HepG2 (cell line): ENCODE data around the gene HRC. TPM values are rescaled to one million over a fixed set of nuclear protein-coding genes. Genes with fewer than 3 reads are reported as not detected.

Experiments used
- ATAC-seq: fragments of 200-7000 bp; cut with Tn5 transposase; 3 replicates; pipeline ENCODE4 v1.9.1; 2020; ENCODE audit warnings: mild to moderate bottlenecking, moderate library complexity
- BruUV-seq: library from RNA; stranded (reverse); fragments of 400-500 nt; replicated peaks from 2 replicates; lab custom pipeline; 2021; lab: Mats Ljungman, UMichigan
- CTCF ChIA-PET: fragments of 300-600 bp; formaldehyde crosslinking; extraction: SDS; loops from one replicate; lab custom pipeline; 2021; ENCODE audit warnings: low total read pairs, inconsistent platforms, low intra/inter-chr PET ratio; lab: Yijun Ruan, JAX
- POLR2A ChIA-PET: fragments of 350-600 bp; sonication (Branson Sonifier 250); formaldehyde crosslinking; loops from one replicate; lab custom pipeline; 2020; ENCODE audit warnings: antibody characterized with exemption, inconsistent platforms; lab: Yijun Ruan, JAX
- DNase-seq: peaks from one replicate; pipeline ENCODE4 v3.0.0-alpha.2; 2015; ENCODE audit warnings: low spot score
- FAIRE-seq: peaks from 3 replicates; lab custom pipeline; 2011; peaks lifted over from hg19 to GRCh38; lab: Jason Lieb, UNC
- H2AFZ ChIP-seq: one replicate; pipeline ENCODE4 v1.6.1; 2011; ENCODE audit warnings: low read length, inconsistent platforms
- H3K27ac ChIP-seq: fragments of 300-600 bp; 3 replicates; pipeline ENCODE4 v1.8.0; 2011; ENCODE audit warnings: mixed run types, mild to moderate bottlenecking, mixed read lengths, low read length, inconsistent platforms; ENCODE audit not compliant: insufficient read depth; ENCODE audit errors: extremely low read length
- H3K27me3 ChIP-seq, 2 experiments: fragments of 200-600 bp in 1 of 2; 2 replicates in 1 of 2; 3 replicates in 1 of 2; pipeline versions ENCODE4 v1.6.0 to v1.8.0; 2011; ENCODE audit warnings: low read length in 2 of 2, mild to moderate bottlenecking in 2 of 2, moderate library complexity in 2 of 2, inconsistent platforms in 1 of 2; ENCODE audit not compliant: insufficient read depth in 2 of 2, control insufficient read depth in 1 of 2
- H3K36me3 ChIP-seq, 2 experiments: fragments of 200-600 bp in 1 of 2; replicated peaks in 1 of 2; 2 replicates in 1 of 2; 3 replicates in 1 of 2; pipeline versions ENCODE4 v1.5.1 to v1.8.0; 2011; ENCODE audit warnings: low read length in 2 of 2, inconsistent platforms in 1 of 2; ENCODE audit not compliant: insufficient read depth in 2 of 2, control insufficient read depth in 1 of 2
- H3K4me1 ChIP-seq: 2 replicates; pipeline ENCODE4 v1.5.1; 2012; ENCODE audit warnings: low read length, inconsistent platforms; ENCODE audit not compliant: insufficient read depth
- H3K4me2 ChIP-seq: 2 replicates; pipeline ENCODE4 v1.6.0; 2011; ENCODE audit warnings: low read depth, low read length, inconsistent platforms
- H3K4me3 ChIP-seq, 3 experiments: fragments of 200-600 bp in 1 of 3; sonication (generic), shearing (Covaris generic) in 1 of 3; replicated peaks in 1 of 3; 2 replicates each; pipeline ENCODE4 v1.5.1; 2011 to 2016; ENCODE audit warnings: low read length in 3 of 3, inconsistent platforms in 2 of 3, low read depth in 2 of 3, mild to moderate bottlenecking in 2 of 3, control low read depth in 1 of 3, mixed read lengths in 1 of 3; ENCODE audit not compliant: insufficient read depth in 1 of 3
- H3K79me2 ChIP-seq: one replicate; pipeline ENCODE4 v1.6.1; 2011; ENCODE audit warnings: low read length, inconsistent platforms; ENCODE audit not compliant: insufficient read depth
- H3K9ac ChIP-seq: 2 replicates; pipeline ENCODE4 v1.6.0; 2011; ENCODE audit warnings: mild to moderate bottlenecking, low read depth, low read length, inconsistent platforms; ENCODE audit not compliant: insufficient read depth
- H3K9me3 ChIP-seq: 2 replicates; pipeline ENCODE4 v1.5.1; 2012; ENCODE audit warnings: mild to moderate bottlenecking, low read length
- H4K20me1 ChIP-seq: 2 replicates; pipeline ENCODE4 v1.6.0; 2011; ENCODE audit warnings: inconsistent platforms, mild to moderate bottlenecking, low read length, moderate library complexity; ENCODE audit not compliant: insufficient read depth
- CEBPB ChIP-seq: IDR thresholded peaks from 2 replicates; pipeline ENCODE4 v1.6.1; 2011; ENCODE audit warnings: low read depth, low read length, improper control_type of control experiment, borderline replicate concordance
- HOXA5 ChIP-seq: sonication (generic); formaldehyde crosslinking; IDR thresholded peaks from 2 replicates; pipeline ENCODE4 v1.4.0; 2020; ENCODE audit warnings: missing genetic modification reagents
- NFYC ChIP-seq: IDR thresholded peaks from 2 replicates; pipeline ENCODE4 v1.6.1; 2016; ENCODE audit warnings: missing genetic modification reagents, missing compliant biosample characterization
- PHF20 ChIP-seq: sonication (generic); formaldehyde crosslinking; IDR thresholded peaks from 2 replicates; pipeline ENCODE4 v1.5.0; 2020; ENCODE audit warnings: mild to moderate bottlenecking, missing genetic modification reagents
- PRDM10 ChIP-seq: sonication (generic); formaldehyde crosslinking; IDR thresholded peaks from 2 replicates; pipeline ENCODE4 v1.4.0; 2020; ENCODE audit warnings: low read depth, missing genetic modification reagents
- ZBTB43 ChIP-seq: sonication (generic); formaldehyde crosslinking; conservative IDR thresholded peaks from 2 replicates; pipeline ENCODE4 v1.4.0; 2020; ENCODE audit warnings: missing genetic modification reagents
- ZFP82 ChIP-seq: sonication (generic); formaldehyde crosslinking; IDR thresholded peaks from 2 replicates; pipeline ENCODE4 v1.5.1; 2020; ENCODE audit warnings: mild to moderate bottlenecking, missing genetic modification reagents, borderline replicate concordance
- ZNF121 ChIP-seq: sonication (generic); formaldehyde crosslinking; IDR thresholded peaks from 2 replicates; pipeline ENCODE4 v1.5.0; 2020; ENCODE audit warnings: mild to moderate bottlenecking, missing genetic modification reagents
- ZNF232 ChIP-seq: sonication (generic); formaldehyde crosslinking; IDR thresholded peaks from 2 replicates; pipeline ENCODE4 v1.4.0; 2020; ENCODE audit warnings: missing genetic modification reagents, borderline replicate concordance
- ZNF354B ChIP-seq: sonication (generic); formaldehyde crosslinking; IDR thresholded peaks from 2 replicates; pipeline ENCODE4 v1.8.0; 2022; ENCODE audit warnings: mild to moderate bottlenecking, missing genetic modification reagents
- ZNF383 ChIP-seq: sonication (generic); formaldehyde crosslinking; IDR thresholded peaks from 2 replicates; pipeline ENCODE4 v1.4.0; 2020; ENCODE audit warnings: missing genetic modification reagents, mild to moderate bottlenecking, borderline replicate concordance
- ZSCAN30 ChIP-seq: sonication (generic); formaldehyde crosslinking; IDR thresholded peaks from 2 replicates; pipeline ENCODE4 v1.5.0; 2020; ENCODE audit warnings: mild to moderate bottlenecking, missing genetic modification reagents
- WGBS: methylation state at CpG from one replicate; pipeline ENCODE4 v1.1.6; 2017; ENCODE audit warnings: low lambda C conversion rate; 5-methylcytosine and 5-hydroxymethylcytosine counted together
- in situ Hi-C: cut with HindIII; loops from 2 replicates; pipeline ENCODE4 v1.10.0; 2017; ENCODE audit warnings: low pct_unique_long_range_greater_than_20kb; ENCODE audit not compliant: extremely low pct_ligation_motif_present
- intact Hi-C: fragments of 100-400 bp; cut with micrococcal nuclease; formaldehyde crosslinking; loops from one replicate; pipeline ENCODE4 v1.10.0; 2022; ENCODE audit not compliant: unreplicated experiment
- polyA plus RNA-seq, 8 experiments: library from polyadenylated mRNA; depleted of rRNA in 3 of 8; stranded (reverse) in 7 of 8; unstranded in 1 of 8; fragments of >200 nt; fragmentation: Illumina TruSeq in 4 of 8; extraction: Trizol in 4 of 8; gene quantifications; 2 replicates each; pipeline versions ENCODE4 v1.2.1 to v1.2.3, GENCODE V29; 2011 to 2016; ENCODE audit warnings: low read depth in 4 of 8, missing spikeins in 1 of 8, mixed read lengths in 1 of 8; ENCODE audit not compliant: insufficient read depth in 1 of 8
- total RNA-seq, 5 experiments: library from RNA; depleted of rRNA; stranded (reverse); fragments of >200 nt; fragmentation: Illumina TruSeq; extraction: Trizol; gene quantifications; 2 replicates each; pipeline ENCODE4 v1.2.3, GENCODE V29; 2016; ENCODE audit warnings: low read depth in 1 of 5

Gene HRC
- total and polyA plus RNA-seq, 2 of the 13 experiments (the other 11 are each of a cell fraction or from before 2014, with no cell fraction given) = 3.6 to 15.4 TPM

GRCh38 chr19:49111218-49111998 lies 43.8 kb downstream of the HRC start:
- no peak for FAIRE-seq
- peaks cover 10% of the 10 kb centered on the region for H4K20me1 ChIP-seq
- in situ Hi-C loops = no loop called here
- CTCF ChIA-PET = no interaction called here
- no peak overlapping the region for H3K9ac ChIP-seq
- 85% methylated on average over 11 of the region's 11 CpGs for WGBS
- TF ChIP-seq ZNF354B (CRISPR knock-in tag) (no peak), ZNF121 (CRISPR knock-in tag) (peak; percentile 34; the same call in 1 of the 2 replicates), CEBPB (peak; percentile 47; the same call in 1 of the 2 replicates)
- TF ChIP-seq, all 625 proteins: peak for 2
- Histone ChIP-seq H3K79me2 (no peaks in the 10 kb centered on the region), H3K9me3 (no peaks in the 10 kb centered on the region), H3K36me3 (peaks cover 9 to 29% of the 10 kb centered on the region in 2 experiments; a peak in 4 of 5 replicates), H3K27ac (no peak overlapping the region), H3K27me3 (no peaks in the 10 kb centered on the region), H3K4me1 (peaks cover 30% of the 10 kb centered on the region), H2AFZ (no peak overlapping the region), H3K4me3 (no peak overlapping the region), H3K4me2 (no peak overlapping the region)
- no TSS peak for BruUV-seq
- POLR2A ChIA-PET = no interaction called here
- intact Hi-C loops = no loop called here
- ATAC-seq (no peak), DNase-seq (no peak)

- ATAC-seq = no peak
- H2AFZ ChIP-seq = no peak overlapping the region
- no peaks in the 10 kb centered on the region for H3K9me3 ChIP-seq
- POLR2A ChIA-PET = no interaction called here
- no peak for DNase-seq
- H3K4me3 ChIP-seq = no peak overlapping the region
- in situ Hi-C loops (no loop called here), intact Hi-C loops (no loop called here)
- H3K9ac ChIP-seq = no peak overlapping the region
- H3K36me3 ChIP-seq = peaks cover 9 to 38% of the 10 kb centered on the region in 2 experiments; a peak in 4 of 5 replicates
- 96% methylated on average over 3 of the region's 3 CpGs for WGBS
- CTCF ChIA-PET = no interaction called here
- no peak overlapping the region for H3K27ac ChIP-seq
- H3K79me2 ChIP-seq = no peaks in the 10 kb centered on the region
- H3K27me3 ChIP-seq = no peaks in the 10 kb centered on the region
- FAIRE-seq = no peak
- no peak overlapping the region for H3K4me2 ChIP-seq
- peaks cover 17% of the 10 kb centered on the region for H4K20me1 ChIP-seq
- BruUV-seq = no TSS peak
- H3K4me1 ChIP-seq = peaks cover 22% of the 10 kb centered on the region
- no peak for TF ChIP-seq PHF20 (CRISPR knock-in tag)
- TF ChIP-seq ZBTB43 (CRISPR knock-in tag) = no peak
- TF ChIP-seq NFYC (CRISPR knock-in tag) = no peak
- no peak for TF ChIP-seq ZSCAN30 (CRISPR knock-in tag)
- no peak for TF ChIP-seq ZNF383
- no peak for TF ChIP-seq ZNF232 (CRISPR knock-in tag)
- TF ChIP-seq HOXA5 = no peak
- TF ChIP-seq ZFP82 (CRISPR knock-in tag) = no peak
- TF ChIP-seq PRDM10 (CRISPR knock-in tag) = no peak
These were observed 44.6 kb downstream of the HRC start for GRCh38 chr19:49110567-49110966.
